ENCODE results near the gene RNF7. TPM values are rescaled to one million over a fixed set of nuclear protein-coding genes. Genes with fewer than 3 reads are reported as not detected.

RNF7 gene
- total RNA-seq, 4 donors from 2014 or later = 59.2 to 91.8 (median 70.7) TPM

DNA sequence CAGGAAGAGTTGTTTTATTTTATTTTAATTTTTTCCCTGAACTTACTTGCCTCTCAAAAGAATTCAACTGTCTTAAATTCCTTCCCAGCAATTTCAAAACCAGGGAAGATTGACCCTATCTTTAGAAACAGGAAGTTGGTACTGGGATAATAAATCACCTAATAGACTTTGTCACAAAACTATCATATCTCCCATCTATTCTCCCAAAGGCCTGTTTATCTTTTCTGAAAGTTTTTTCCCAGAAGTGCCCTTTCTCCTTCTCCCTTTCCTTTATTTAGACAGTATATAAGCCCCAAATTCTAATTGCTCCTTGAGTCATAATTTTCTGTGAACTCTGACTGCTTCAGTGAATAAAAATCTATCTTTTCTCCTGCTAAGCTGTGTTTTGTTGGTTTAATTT is 2.9 kb upstream of the RNF7 start:
- no peak for DNase-seq
- Histone ChIP-seq H3K27me3 (no peaks in the 10 kb centered on the region), H3K4me3 (no peak overlapping the region), H3K36me3 (no peaks in the 10 kb centered on the region), H3K9me3 (no peaks in the 10 kb centered on the region), H3K27ac (no peak overlapping the region), H3K4me1 (no peaks in the 10 kb centered on the region)
- intact Hi-C loops (cut with DNase I; ENCODE audit: low total_unique reads) = no loop called here
- no peak for TF ChIP-seq POLR2A (IDR thresholded peaks at IDR 0.05)
- TF ChIP-seq, protein P1, sequence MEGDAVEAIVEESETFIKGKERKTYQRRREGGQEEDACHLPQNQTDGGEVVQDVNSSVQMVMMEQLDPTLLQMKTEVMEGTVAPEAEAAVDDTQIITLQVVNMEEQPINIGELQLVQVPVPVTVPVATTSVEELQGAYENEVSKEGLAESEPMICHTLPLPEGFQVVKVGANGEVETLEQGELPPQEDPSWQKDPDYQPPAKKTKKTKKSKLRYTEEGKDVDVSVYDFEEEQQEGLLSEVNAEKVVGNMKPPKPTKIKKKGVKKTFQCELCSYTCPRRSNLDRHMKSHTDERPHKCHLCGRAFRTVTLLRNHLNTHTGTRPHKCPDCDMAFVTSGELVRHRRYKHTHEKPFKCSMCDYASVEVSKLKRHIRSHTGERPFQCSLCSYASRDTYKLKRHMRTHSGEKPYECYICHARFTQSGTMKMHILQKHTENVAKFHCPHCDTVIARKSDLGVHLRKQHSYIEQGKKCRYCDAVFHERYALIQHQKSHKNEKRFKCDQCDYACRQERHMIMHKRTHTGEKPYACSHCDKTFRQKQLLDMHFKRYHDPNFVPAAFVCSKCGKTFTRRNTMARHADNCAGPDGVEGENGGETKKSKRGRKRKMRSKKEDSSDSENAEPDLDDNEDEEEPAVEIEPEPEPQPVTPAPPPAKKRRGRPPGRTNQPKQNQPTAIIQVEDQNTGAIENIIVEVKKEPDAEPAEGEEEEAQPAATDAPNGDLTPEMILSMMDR (IDR thresholded peaks at IDR 0.05) = no peak

DNA sequence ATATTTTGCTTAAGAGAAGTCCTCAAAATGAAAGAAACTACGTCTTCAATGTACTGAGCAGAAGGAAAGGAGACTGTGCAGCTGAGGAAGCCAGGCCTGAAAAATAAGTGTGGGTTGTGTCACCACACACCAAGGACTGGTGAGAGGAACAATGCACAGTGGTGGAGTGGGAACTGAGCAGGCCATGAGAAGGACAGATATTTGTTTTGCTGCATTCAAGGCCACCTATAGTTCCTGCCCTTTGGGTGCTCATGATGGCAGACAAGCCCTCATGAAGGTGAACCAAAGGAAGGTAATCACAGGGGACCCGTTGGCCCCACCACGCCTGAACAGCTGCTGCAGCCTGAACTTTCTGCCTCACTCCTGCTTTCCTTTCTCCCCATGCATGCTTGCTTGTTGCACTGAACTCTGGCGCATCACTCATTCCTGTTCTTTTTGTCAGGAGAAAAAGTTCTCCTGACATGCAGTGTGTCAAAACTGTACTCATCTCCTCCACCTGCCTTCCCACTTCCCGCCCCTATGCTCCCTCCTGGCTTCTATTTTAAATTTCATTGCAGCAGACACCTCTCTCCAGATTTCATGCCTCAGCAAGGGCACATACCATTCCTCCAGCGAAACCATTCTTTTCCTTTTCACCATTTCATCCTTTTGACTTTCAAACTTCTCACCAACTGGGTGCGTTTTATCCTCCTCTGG is 2.2 kb upstream of the RNF7 start:
- H3K27ac ChIP-seq = no peak overlapping the region
- H3K9me3 ChIP-seq = no peaks in the 10 kb centered on the region
- no peak for DNase-seq
- H3K4me3 ChIP-seq = no peak overlapping the region
- no peak for TF ChIP-seq POLR2A (IDR thresholded peaks at IDR 0.05)
- TF ChIP-seq, protein P1 (IDR thresholded peaks at IDR 0.05) = no peak
- no peaks in the 10 kb centered on the region for H3K27me3 ChIP-seq
- H3K36me3 ChIP-seq = no peaks in the 10 kb centered on the region
- intact Hi-C loops (cut with DNase I; ENCODE audit: low total_unique reads) = no loop called here
- H3K4me1 ChIP-seq = no peaks in the 10 kb centered on the region

DNA sequence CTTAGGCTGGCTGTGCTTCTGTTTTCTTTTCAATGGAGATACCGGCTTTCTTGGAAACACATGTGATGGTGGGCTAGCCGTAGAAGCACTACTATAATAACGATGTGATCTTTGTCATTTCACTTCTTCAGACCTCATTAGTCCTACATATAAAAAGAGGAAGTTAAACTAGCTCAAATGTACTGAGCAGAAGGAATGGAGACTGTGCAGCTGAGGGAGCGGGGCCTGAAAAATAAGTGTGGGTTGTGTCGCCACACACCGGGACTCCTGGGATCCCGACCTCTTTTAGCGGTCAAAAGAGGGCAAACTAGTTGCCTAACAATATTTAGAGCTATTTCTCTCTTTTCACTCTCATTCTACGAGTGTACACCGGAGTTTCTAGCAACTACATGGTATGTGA is 1.0 kb upstream of the RNF7 start:
- intact Hi-C loops (cut with DNase I; ENCODE audit: low total_unique reads) = no loop called here
- no peak for DNase-seq
- Histone ChIP-seq H3K4me3 (no peak overlapping the region), H3K27me3 (no peaks in the 10 kb centered on the region), H3K9me3 (no peaks in the 10 kb centered on the region), H3K36me3 (no peaks in the 10 kb centered on the region), H3K4me1 (no peaks in the 10 kb centered on the region), H3K27ac (peak overlapping the region in 1 of 2 donors; percentile 91)
- TF ChIP-seq, protein P1 (IDR thresholded peaks at IDR 0.05) = no peak
- TF ChIP-seq POLR2A (IDR thresholded peaks at IDR 0.05) = no peak

DNA sequence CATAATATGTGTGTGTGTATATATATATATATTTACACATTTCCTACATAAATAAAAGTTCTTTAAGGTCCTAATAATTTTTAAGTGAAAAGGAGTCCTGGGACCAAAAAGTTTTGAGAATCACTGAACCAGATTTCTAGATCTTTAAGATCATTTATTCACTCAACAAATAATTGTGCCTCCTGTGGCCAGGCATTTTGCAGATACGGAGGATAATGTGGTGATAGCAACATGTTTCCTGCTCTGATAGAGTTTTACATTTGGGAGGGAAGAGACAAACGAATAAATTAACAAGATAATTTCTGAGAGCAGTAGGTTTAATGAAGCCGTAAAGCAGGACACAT is 448 bp upstream of the RNF7 start:
- Histone ChIP-seq H3K27me3 (no peaks in the 10 kb centered on the region), H3K4me3 (peak overlapping the region; percentile 77 to 90), H3K27ac (peak overlapping the region; percentile 91 to 93), H3K36me3 (no peaks in the 10 kb centered on the region), H3K9me3 (no peaks in the 10 kb centered on the region), H3K4me1 (no peaks in the 10 kb centered on the region)
- no peak for DNase-seq
- intact Hi-C loops (cut with DNase I; ENCODE audit: low total_unique reads) = no loop called here
- TF ChIP-seq, protein P1 (IDR thresholded peaks at IDR 0.05) = no peak
- TF ChIP-seq POLR2A (IDR thresholded peaks at IDR 0.05) = no peak

DNA sequence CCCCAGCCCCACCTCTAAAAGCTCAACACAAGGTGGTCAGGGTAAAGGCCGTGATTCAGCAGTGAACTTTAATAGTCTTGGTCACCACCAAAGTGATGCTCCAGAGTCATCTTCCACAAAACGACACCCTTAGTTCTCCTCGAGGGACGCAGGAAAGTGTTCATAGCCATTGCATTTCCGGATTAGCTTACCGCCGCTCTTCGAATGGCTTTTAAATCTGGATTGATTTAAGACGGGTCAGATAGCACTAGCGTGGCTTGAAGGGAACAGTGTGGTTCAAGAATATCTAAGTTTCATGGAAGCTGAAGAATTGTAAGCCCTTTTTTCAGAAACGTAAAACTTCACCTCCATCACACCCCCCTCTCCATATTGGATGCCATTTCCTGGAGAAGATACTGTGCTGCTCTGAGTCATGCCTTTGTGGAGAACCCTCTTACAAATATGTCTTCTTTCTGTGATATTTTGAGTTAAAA is 829 bp downstream of the RNF7 start:
- Histone ChIP-seq H3K27me3 (no peaks in the 10 kb centered on the region), H3K36me3 (no peaks in the 10 kb centered on the region), H3K4me1 (no peaks in the 10 kb centered on the region), H3K9me3 (no peaks in the 10 kb centered on the region), H3K27ac (peak overlapping the region; percentile 91 to 93), H3K4me3 (peak overlapping the region; percentile 77 to 90)
- intact Hi-C loops (cut with DNase I; ENCODE audit: low total_unique reads) = no loop called here
- no peak for DNase-seq
- no peak for TF ChIP-seq POLR2A (IDR thresholded peaks at IDR 0.05)
